Prostate gland (tissue), 2 donors: ENCODE data around the gene ADAM10.

Experiments used
- POLR2A ChIP-seq: fragments of 450-650 bp; IDR thresholded peaks from one replicate; pipeline ENCODE4 v1.6.1; 2016; ENCODE audit warnings: antibody characterized with exemption, mild to moderate bottlenecking
- TF ChIP-seq, protein P1 (sequence below), 4 experiments: fragments of 200-600 bp in 2 of 4; fragments of 450-650 bp in 2 of 4; sonication (generic) in 2 of 4; IDR thresholded peaks; 1 replicate in 3 of 4; 2 replicates in 1 of 4; pipeline ENCODE4 v1.5.1; 2016 to 2019; ENCODE audit warnings: antibody characterized with exemption in 4 of 4, mild to moderate bottlenecking in 2 of 4, moderate library complexity in 2 of 4

DNA sequence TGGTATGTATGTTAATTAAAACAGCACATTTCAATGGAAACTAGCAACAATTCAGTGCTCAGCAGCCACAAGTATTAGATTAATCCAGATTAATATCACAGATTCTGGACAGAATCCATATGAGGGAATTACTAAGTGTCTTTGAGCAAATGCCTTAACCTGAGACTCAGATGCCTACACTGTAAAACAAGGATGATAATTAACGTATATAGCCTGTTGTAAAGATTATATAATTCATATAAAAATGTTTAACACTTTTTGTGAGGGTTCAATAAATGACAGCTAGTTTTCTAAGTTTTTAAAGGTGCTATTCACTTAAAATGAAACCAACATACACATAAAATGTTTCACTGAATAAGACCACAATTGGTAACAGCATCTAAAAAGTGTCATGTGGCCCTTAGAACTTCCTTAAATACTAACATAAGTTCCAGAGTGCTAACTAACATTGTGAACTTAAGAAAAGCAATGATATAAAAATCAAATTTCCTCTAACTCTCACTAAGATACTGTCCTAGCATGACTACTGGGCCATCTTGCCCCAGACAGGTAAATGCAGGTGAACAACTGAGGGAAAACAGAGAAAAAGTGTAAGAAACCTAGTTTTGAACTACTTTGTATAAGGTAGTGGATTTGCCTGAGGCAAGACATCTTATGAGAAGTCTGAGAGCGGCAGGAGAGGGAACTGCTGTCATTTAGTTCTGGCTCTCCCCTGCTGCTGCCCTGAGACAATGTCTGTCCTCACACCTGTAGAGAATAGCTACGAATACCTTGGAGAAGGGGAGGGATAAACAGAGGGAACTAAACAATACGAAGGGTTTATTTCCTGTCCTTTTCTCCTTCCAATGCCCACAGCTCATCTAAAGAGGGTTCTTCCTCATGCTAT lies 151.3 kb downstream of the ADAM10 start:
- no peak for TF ChIP-seq POLR2A
- TF ChIP-seq, protein P1, sequence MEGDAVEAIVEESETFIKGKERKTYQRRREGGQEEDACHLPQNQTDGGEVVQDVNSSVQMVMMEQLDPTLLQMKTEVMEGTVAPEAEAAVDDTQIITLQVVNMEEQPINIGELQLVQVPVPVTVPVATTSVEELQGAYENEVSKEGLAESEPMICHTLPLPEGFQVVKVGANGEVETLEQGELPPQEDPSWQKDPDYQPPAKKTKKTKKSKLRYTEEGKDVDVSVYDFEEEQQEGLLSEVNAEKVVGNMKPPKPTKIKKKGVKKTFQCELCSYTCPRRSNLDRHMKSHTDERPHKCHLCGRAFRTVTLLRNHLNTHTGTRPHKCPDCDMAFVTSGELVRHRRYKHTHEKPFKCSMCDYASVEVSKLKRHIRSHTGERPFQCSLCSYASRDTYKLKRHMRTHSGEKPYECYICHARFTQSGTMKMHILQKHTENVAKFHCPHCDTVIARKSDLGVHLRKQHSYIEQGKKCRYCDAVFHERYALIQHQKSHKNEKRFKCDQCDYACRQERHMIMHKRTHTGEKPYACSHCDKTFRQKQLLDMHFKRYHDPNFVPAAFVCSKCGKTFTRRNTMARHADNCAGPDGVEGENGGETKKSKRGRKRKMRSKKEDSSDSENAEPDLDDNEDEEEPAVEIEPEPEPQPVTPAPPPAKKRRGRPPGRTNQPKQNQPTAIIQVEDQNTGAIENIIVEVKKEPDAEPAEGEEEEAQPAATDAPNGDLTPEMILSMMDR (IDR thresholded peaks at IDR 0.05), result no peak
